ENCODE measurements around the gene FAR2.
"Not testable (repeated sequence)": the region's sequence is repeated elsewhere in the genome, so short reads cannot be mapped to it uniquely, and the experiment has no call there.

FAR2 gene

GRCh38 chr12:29333178-29333577 lies 184.1 kb downstream of the FAR2 start:
- DNase-seq (ENCODE audit: low spot score), result no peak

DNA sequence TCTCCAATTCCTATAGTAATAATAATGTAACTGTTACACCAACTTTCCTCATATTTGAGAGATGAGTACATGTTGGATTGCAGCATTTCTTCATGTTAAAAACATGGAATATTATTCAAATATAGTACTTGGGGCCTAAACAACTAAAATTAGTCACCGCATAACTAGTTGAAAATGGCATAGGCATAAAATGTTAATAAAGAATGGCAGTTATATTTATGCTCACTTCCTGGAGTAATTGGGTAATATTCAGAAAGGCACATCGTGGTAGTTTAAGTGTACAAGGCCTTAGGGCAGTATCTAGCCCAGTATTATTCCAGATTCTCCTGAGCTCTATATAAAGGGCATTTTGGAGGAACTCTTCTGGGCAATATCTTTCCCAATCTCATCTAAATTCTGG lies 185.9 kb downstream of the FAR2 start:
- no peak for DNase-seq (ENCODE audit: low spot score)

- no peak for DNase-seq (ENCODE audit: low spot score)
These were observed 188.2 kb downstream of the FAR2 start for GRCh38 chr12:29337325-29337724.

DNA sequence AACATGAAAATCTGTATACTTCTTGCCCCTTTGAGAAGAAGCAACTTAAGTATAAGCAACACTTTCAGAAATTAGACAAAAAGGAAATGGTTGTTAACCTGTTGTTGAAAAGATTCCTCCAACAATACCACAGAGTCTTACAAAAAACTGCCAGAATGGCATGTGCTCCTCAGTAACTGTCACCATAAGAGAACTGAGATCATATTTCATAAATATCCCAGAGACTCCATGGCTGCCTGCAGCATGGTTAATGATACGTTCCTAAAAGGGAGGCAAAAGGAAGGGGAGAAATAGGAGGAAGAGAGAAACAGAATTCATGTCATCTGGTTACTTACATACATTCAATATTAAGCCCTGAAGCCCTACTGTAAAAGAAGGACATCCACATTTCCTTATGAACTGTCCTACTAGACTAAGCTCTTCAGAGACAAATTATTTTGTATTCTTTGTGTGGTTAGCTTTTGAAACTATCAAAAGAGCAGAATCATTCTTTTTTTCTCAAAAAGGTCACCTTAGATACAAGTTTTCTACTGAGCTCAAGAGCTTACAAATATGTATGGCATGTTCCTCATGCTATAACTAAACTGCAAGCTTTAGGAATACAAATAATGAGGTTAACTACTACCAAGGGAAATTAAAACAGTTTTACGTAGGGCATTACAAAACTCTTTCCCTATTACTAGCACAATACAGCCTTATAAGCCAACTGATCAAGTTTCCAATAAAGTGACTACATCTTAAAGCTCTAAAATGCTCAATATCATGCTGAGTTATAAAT lies 194.1 kb downstream of the FAR2 start:
- no peak for DNase-seq (ENCODE audit: low spot score)

DNA sequence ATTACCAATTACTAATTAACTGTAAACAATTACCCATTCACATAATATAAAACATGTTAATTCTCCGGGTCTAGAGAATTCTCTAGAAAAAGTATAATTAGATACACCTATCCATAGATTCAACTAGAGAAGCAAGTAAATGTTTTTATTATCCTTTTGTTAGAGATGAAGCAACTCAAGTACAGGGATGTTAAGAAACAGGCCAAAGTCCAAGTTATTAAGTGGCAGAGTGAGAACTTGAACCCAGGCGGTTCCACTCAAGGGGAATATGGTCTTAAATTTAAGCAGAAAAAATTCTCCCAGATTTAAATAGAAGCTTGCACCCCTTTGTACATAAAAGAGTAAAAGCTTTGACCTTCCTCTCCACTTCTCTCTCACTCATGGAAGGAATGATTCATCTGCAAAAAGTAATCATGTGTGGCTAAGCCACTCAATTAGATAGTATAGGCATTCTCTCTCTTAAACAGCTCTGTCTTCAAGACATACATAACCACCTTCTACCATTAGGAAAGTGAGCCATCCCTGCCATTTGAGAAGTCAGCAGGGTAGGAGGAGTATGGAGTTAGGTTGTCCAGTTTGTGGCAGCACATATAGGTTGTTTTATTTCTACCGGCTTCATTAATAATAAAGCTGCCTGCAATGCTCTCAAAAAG lies 197.8 kb downstream of the FAR2 start:
- no peak for DNase-seq (ENCODE audit: low spot score)

GRCh38 chr12:29350080-29350479 lies 201.0 kb downstream of the FAR2 start:
- DNase-seq (ENCODE audit: low spot score), result peak; percentile 8

DNA sequence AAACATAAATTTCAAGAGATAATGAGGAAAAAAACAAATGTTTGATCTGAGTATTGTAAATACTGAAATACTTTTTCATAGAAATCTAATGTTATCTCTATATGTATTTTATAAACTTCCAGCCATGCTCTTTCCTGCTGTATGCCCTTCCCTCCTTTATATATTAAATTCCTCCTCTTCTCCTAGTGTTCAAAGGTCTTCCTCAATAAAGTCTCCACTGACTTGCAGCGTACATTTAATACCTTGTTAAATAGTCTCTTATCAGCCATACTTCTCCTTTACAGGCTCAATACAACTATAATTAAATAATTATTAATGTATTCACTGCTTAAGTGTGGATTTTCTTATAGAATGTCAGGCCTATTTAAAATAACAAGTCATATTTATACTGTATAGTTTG lies 205.9 kb downstream of the FAR2 start:
- no peak for DNase-seq (ENCODE audit: low spot score)

DNA sequence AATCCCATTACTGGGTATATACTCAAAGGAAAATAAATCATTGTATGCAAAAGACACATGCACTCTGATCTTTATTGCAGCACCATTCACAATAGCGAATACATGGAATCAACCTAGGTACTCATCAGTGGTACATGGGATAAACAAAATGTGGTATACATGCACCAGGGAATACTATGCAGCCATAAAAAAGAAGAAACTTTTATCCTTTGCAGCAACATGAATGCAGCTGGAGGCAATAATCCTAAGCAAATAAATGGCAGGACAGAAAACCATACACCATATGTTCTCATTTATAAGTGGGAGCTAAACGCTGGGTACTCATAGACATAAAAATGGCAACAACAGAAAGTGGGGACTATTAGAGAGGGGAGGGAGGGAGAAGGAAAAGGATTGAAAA lies 216.0 kb downstream of the FAR2 start:
- no peak for DNase-seq (ENCODE audit: low spot score)

GRCh38 chr12:29374012-29374411 lies 224.9 kb downstream of the FAR2 start:
- DNase-seq (ENCODE audit: low spot score), result no peak

- DNase-seq (ENCODE audit: low spot score), result no peak
These were observed 225.8 kb downstream of the FAR2 start for GRCh38 chr12:29374913-29375312.

- no peak for DNase-seq (ENCODE audit: low spot score)
These were observed 227.0 kb downstream of the FAR2 start for GRCh38 chr12:29376118-29376517.

DNA sequence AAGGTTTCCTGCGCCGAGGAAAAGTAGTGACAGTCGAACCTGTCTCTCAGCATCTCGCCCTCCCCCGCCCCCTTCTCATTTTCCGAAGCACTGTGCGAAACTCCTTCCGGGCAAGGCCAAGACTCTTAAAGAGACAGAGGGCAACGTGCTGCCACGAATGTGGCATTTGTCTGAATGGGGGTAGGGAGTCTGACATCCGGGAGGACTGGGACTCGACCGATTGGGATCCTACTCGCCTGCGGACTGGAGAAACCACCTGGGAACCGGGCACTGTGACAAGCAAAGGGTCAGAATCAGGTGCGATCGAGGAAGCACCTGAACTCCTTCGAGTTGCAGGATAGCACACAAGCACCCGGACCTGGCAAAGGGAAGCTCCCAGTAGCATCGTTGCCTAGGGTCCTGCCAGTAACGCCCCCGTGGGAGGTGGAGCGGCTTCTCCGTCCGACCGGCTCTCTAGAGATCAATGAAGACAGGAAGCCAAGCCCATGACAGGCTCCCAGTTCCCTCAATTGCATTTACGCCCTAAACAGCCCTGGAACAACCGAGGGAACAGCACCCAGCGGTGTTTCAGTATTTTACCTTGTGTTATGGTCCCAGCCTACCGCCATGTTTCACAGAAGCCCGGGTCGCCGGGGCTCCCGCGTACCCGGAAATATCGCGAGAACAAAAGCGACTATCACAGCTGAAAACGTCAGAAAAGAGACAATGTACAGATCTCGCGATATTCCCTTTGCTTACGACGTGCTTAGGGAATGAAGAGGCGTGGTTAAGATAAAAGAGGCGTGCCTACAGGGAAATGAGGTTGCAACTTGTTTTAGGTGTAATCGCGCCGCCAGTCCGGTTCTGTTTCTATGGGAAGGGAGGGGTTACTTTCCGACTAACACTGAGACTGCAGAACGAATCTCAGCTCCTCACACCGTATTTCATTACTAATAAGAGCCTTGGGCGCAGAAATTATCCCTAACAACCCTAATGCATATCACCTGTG lies 231.8 kb downstream of the FAR2 start, which contains the start of gene ERGIC2:
Gene ERGIC2, minus strand, starts transcription at position 637 of the 988 bp plus-strand sequence. CDS start 9,539 bp downstream, outside the sequence.
- peak; percentile 100 for DNase-seq (ENCODE audit: low spot score)

- no peak for DNase-seq (ENCODE audit: low spot score)
These were observed 233.2 kb downstream of the FAR2 start for GRCh38 chr12:29382251-29382650.

DNA sequence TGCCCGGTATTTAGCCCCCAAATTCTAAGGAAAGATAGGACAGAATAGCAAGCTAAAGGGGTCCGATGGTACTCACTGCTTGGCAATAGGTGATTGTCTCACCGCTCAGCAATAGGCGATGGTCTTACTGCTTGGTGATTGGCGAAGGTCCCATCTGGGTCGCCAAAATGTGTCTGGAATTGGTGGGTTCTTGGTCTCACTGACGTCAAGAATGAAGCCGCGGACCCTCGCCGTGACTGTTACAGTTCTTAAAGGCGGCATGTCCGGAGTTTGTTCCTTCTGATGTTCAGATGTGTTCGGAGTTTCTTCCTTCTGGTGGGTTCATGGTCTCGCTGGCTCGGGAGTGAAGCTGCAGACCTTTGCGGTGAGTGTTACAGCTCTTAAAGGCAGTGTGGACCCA lies 236.1 kb downstream of the FAR2 start:
- not testable (repeated sequence) for DNase-seq (ENCODE audit: low spot score)
